ENCODE results near the gene MVD. TPM values are rescaled to one million over a fixed set of nuclear protein-coding genes. Genes with fewer than 3 reads are reported as not detected.

MVD gene
- total and polyA plus RNA-seq, 4 donors: 21.7 to 99.2 (median 74.7) TPM

DNA sequence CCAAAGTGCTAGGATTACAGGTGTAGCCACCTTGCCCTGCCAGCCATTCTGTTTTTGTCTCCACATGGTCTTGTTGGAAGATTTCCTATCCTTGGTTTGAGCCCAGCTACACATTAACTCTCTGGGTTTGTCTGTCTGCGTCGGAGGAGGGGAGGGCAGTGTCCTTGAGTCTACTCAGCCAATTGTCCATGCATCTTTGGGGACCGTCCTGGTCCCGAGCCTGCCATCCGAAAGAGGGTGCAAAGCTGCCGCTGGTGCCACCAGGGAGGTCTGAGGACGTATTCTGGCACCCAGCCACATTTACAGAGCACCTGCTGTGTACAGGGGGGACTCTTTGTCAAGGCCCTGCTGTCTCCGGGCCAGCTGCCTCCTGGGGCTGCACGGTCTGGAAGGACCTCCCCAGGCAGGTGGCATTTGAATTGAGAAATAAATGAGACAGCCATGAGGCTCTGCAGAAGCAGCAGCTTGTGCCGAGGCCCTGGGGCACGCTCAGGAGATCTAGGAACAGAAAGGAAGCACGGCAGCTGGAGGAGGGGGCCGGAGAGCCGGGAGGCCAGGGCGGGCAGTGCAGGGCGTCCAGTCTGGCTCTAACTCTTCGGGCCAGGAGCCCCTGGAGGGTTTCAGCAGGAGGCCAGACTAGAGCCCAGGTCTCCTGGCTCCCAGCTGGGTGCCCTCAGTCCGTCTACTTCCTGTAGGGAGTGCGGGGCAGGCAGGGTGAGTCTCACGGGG is 13.5 kb downstream of the MVD start (continued):
- TF ChIP-seq MAX (IDR thresholded peaks at IDR 0.05) (no peak), RAD21 (IDR thresholded peaks at IDR 0.05) (no peak), TAF1 (conservative IDR thresholded peaks at IDR 0.05) (no peak)
- TF ChIP-seq, protein P1, sequence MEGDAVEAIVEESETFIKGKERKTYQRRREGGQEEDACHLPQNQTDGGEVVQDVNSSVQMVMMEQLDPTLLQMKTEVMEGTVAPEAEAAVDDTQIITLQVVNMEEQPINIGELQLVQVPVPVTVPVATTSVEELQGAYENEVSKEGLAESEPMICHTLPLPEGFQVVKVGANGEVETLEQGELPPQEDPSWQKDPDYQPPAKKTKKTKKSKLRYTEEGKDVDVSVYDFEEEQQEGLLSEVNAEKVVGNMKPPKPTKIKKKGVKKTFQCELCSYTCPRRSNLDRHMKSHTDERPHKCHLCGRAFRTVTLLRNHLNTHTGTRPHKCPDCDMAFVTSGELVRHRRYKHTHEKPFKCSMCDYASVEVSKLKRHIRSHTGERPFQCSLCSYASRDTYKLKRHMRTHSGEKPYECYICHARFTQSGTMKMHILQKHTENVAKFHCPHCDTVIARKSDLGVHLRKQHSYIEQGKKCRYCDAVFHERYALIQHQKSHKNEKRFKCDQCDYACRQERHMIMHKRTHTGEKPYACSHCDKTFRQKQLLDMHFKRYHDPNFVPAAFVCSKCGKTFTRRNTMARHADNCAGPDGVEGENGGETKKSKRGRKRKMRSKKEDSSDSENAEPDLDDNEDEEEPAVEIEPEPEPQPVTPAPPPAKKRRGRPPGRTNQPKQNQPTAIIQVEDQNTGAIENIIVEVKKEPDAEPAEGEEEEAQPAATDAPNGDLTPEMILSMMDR (IDR thresholded peaks at IDR 0.05; ENCODE audit: low read depth, low read length, missing input control): no peak

- Histone ChIP-seq H3K36me3 (ENCODE audit: control insufficient read depth in 4 of 4, insufficient read depth in 3 of 4, low read depth in 1 of 4, low read length in 3 of 4) (peaks cover 0 to 3% (median 2%) of the 10 kb centered on the region in 4 donors), H3K27ac (ENCODE audit: low read depth in 1 of 2, low read length in 2 of 2) (no peak overlapping the region), H3K27me3 (ENCODE audit: control insufficient read depth in 4 of 4, insufficient read depth in 4 of 4, low read length in 3 of 4) (no peaks in the 10 kb centered on the region), H3K4me1 (ENCODE audit: control insufficient read depth in 4 of 4, insufficient read depth in 4 of 4, low read length in 3 of 4) (peaks cover 0 to 11% (median 3%) of the 10 kb centered on the region in 4 donors), H3K4me3 (ENCODE audit: low read depth in 1 of 3, low read length in 3 of 3) (no peak overlapping the region), H3K9me3 (ENCODE audit: control insufficient read depth in 4 of 4, low read length in 3 of 4) (no peaks in the 10 kb centered on the region), H3K9ac (ENCODE audit: low read depth in 1 of 2, low read length in 2 of 2) (no peak overlapping the region)
- TF ChIP-seq RAD21 (IDR thresholded peaks at IDR 0.05) (no peak), NR2F2 (IDR thresholded peaks at IDR 0.05) (no peak), HNF4G (IDR thresholded peaks at IDR 0.05) (no peak), HNF4A (conservative IDR thresholded peaks at IDR 0.05) (no peak), FOXA2 (IDR thresholded peaks at IDR 0.05) (no peak)
- TF ChIP-seq, protein P2, sequence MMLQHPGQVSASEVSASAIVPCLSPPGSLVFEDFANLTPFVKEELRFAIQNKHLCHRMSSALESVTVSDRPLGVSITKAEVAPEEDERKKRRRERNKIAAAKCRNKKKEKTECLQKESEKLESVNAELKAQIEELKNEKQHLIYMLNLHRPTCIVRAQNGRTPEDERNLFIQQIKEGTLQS (IDR thresholded peaks at IDR 0.05): no peak
- TF ChIP-seq, protein P1 (IDR thresholded peaks at IDR 0.05; ENCODE audit: low read depth, low read length, missing input control): no peak
- WGBS: 89% methylated on average over 22 of the region's 22 CpGs
- DNase-seq (ENCODE audit: low spot score): no peak
These were observed 15.5 kb downstream of the MVD start for GRCh38 chr16:88647178-88648070.

GRCh38 chr16:88646345-88647034 is 16.4 kb downstream of the MVD start:
- Histone ChIP-seq H3K4me1 (ENCODE audit: control insufficient read depth in 4 of 4, insufficient read depth in 4 of 4, low read length in 3 of 4) (peaks cover 0 to 11% (median 3%) of the 10 kb centered on the region in 4 donors), H3K9ac (ENCODE audit: low read depth in 1 of 2, low read length in 2 of 2) (no peak overlapping the region), H3K27me3 (ENCODE audit: control insufficient read depth in 4 of 4, insufficient read depth in 4 of 4, low read length in 3 of 4) (no peaks in the 10 kb centered on the region), H3K4me3 (ENCODE audit: low read depth in 1 of 3, low read length in 3 of 3) (no peak overlapping the region), H3K9me3 (ENCODE audit: control insufficient read depth in 4 of 4, low read length in 3 of 4) (no peaks in the 10 kb centered on the region), H3K27ac (ENCODE audit: low read depth in 1 of 2, low read length in 2 of 2) (no peak overlapping the region), H3K36me3 (ENCODE audit: control insufficient read depth in 4 of 4, insufficient read depth in 3 of 4, low read depth in 1 of 4, low read length in 3 of 4) (peaks cover 0 to 2% (median under 1%) of the 10 kb centered on the region in 4 donors)
- no peak for TF ChIP-seq GABPA (IDR thresholded peaks at IDR 0.05 in 1 of 2, conservative IDR thresholded peaks at IDR 0.05 in 1 of 2)
- 92% methylated on average over 28 of the region's 28 CpGs for WGBS
- DNase-seq (ENCODE audit: low spot score): no peak

All from liver (tissue), 9 donors.